ENCODE data around the gene ABCA2.

ABCA2 gene

DNA sequence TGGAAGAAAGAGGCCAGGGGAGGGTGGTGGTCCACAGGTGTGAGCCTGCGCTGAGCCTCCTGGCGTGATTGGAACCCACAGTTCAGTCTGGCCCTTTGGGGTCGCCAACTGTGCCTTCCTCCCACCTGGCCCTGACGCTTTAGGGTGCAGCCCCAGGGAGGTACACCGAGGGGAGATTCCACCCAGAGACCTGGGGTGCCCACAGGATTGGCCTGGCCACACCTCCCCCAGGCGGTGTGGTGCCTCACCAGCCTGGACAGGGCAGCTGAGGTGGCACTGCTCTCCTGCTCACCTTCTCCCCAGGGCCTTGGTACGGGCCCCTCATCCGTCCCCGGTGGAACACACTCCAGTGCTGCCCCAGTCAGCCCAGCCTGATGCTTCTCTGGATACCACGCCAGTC, 30.7 kb downstream of the ABCA2 start:
- TF ChIP-seq SIN3A (IDR thresholded peaks at IDR 0.05; ENCODE audit: borderline replicate concordance, insufficient read depth, low read length) (no peak), TAF1 (IDR thresholded peaks at IDR 0.05; ENCODE audit: borderline replicate concordance, insufficient read depth, low read length) (no peak), POLR2AphosphoS5 (IDR thresholded peaks at IDR 0.05; ENCODE audit: low read depth, low read length) (no peak), FOXP2 (optimal IDR thresholded peaks at IDR 0.05; ENCODE audit: borderline replicate concordance, extremely low read depth, extremely low read length, insufficient read depth) (no peak)
- TF ChIP-seq, protein P1, sequence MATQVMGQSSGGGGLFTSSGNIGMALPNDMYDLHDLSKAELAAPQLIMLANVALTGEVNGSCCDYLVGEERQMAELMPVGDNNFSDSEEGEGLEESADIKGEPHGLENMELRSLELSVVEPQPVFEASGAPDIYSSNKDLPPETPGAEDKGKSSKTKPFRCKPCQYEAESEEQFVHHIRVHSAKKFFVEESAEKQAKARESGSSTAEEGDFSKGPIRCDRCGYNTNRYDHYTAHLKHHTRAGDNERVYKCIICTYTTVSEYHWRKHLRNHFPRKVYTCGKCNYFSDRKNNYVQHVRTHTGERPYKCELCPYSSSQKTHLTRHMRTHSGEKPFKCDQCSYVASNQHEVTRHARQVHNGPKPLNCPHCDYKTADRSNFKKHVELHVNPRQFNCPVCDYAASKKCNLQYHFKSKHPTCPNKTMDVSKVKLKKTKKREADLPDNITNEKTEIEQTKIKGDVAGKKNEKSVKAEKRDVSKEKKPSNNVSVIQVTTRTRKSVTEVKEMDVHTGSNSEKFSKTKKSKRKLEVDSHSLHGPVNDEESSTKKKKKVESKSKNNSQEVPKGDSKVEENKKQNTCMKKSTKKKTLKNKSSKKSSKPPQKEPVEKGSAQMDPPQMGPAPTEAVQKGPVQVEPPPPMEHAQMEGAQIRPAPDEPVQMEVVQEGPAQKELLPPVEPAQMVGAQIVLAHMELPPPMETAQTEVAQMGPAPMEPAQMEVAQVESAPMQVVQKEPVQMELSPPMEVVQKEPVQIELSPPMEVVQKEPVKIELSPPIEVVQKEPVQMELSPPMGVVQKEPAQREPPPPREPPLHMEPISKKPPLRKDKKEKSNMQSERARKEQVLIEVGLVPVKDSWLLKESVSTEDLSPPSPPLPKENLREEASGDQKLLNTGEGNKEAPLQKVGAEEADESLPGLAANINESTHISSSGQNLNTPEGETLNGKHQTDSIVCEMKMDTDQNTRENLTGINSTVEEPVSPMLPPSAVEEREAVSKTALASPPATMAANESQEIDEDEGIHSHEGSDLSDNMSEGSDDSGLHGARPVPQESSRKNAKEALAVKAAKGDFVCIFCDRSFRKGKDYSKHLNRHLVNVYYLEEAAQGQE (IDR thresholded peaks at IDR 0.05; ENCODE audit: insufficient read depth in 1 of 2, low read depth in 2 of 2, low read length in 2 of 2), result no peak

GRCh38 chr9:136996361-136997292, 31.4 kb downstream of the ABCA2 start, which contains the start of gene CLIC3:
Gene CLIC3 (minus strand): TSS chr9:136996568. CDS start chr9:136996543, 25 bp downstream.
- TF ChIP-seq FOXP2 (optimal IDR thresholded peaks at IDR 0.05; ENCODE audit: borderline replicate concordance, extremely low read depth, extremely low read length, insufficient read depth) (no peak), SIN3A (IDR thresholded peaks at IDR 0.05; ENCODE audit: borderline replicate concordance, insufficient read depth, low read length) (no peak), TAF1 (IDR thresholded peaks at IDR 0.05; ENCODE audit: borderline replicate concordance, insufficient read depth, low read length) (no peak), POLR2AphosphoS5 (IDR thresholded peaks at IDR 0.05; ENCODE audit: low read depth, low read length) (no peak)
- TF ChIP-seq, protein P1 (IDR thresholded peaks at IDR 0.05; ENCODE audit: insufficient read depth in 1 of 2, low read depth in 2 of 2, low read length in 2 of 2), result no peak

GRCh38 chr9:136995772-136996311, 32.2 kb downstream of the ABCA2 start:
- TF ChIP-seq POLR2AphosphoS5 (IDR thresholded peaks at IDR 0.05; ENCODE audit: low read depth, low read length) (no peak), TAF1 (IDR thresholded peaks at IDR 0.05; ENCODE audit: borderline replicate concordance, insufficient read depth, low read length) (no peak), FOXP2 (optimal IDR thresholded peaks at IDR 0.05; ENCODE audit: borderline replicate concordance, extremely low read depth, extremely low read length, insufficient read depth) (no peak), SIN3A (IDR thresholded peaks at IDR 0.05; ENCODE audit: borderline replicate concordance, insufficient read depth, low read length) (no peak)
- TF ChIP-seq, protein P1 (IDR thresholded peaks at IDR 0.05; ENCODE audit: insufficient read depth in 1 of 2, low read depth in 2 of 2, low read length in 2 of 2), result no peak

DNA sequence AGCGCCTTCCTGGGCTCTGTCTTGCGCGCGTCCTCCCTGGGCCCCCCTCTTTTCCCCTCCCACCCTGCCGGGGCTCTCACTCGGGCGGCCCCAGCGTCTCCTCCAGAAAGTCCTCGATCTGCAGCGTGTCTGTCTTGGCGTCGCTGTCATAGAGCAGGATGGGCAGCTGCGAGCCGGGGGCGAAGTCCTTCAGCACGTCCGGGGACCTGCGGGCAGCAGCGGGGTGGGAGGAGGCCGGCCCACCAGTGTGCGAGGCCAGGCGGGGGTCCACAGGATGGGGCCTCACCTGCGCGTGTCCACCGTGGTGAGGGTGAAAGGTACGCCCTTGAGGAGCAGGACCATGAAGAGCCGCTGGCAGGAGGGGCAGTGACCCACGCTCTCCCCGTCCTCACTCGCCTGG, 32.7 kb downstream of the ABCA2 start:
- TF ChIP-seq SIN3A (IDR thresholded peaks at IDR 0.05; ENCODE audit: borderline replicate concordance, insufficient read depth, low read length), result no peak
- no peak for TF ChIP-seq POLR2AphosphoS5 (IDR thresholded peaks at IDR 0.05; ENCODE audit: low read depth, low read length)
- TF ChIP-seq, protein P1 (IDR thresholded peaks at IDR 0.05; ENCODE audit: insufficient read depth in 1 of 2, low read depth in 2 of 2, low read length in 2 of 2), result no peak
- TF ChIP-seq TAF1 (IDR thresholded peaks at IDR 0.05; ENCODE audit: borderline replicate concordance, insufficient read depth, low read length), result no peak
- TF ChIP-seq FOXP2 (optimal IDR thresholded peaks at IDR 0.05; ENCODE audit: borderline replicate concordance, extremely low read depth, extremely low read length, insufficient read depth), result no peak

Data from PFSK-1 (cell line).